ENCODE data around the gene ZNF362.
"Not testable (repeated sequence)": the region's sequence is repeated elsewhere in the genome, so short reads cannot be mapped to it uniquely, and the experiment has no call there.

ZNF362 gene, protein sequence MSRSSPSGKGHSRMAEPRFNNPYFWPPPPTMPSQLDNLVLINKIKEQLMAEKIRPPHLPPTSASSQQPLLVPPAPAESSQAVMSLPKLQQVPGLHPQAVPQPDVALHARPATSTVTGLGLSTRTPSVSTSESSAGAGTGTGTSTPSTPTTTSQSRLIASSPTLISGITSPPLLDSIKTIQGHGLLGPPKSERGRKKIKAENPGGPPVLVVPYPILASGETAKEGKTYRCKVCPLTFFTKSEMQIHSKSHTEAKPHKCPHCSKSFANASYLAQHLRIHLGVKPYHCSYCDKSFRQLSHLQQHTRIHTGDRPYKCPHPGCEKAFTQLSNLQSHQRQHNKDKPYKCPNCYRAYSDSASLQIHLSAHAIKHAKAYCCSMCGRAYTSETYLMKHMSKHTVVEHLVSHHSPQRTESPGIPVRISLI

GRCh38 chr1:33256471-33257206, at the start of gene ZNF362:
Gene ZNF362 (plus strand): TSS chr1:33256492. CDS start chr1:33270575, 14,083 bp downstream.
- DNase-seq, result peak; percentile 64

- no peak for DNase-seq
Measured at GRCh38 chr1:33211972-33212371, 44.3 kb upstream of the ZNF362 start.

GRCh38 chr1:33219886-33220661, 36.2 kb upstream of the ZNF362 start:
- DNase-seq, result no peak

DNA sequence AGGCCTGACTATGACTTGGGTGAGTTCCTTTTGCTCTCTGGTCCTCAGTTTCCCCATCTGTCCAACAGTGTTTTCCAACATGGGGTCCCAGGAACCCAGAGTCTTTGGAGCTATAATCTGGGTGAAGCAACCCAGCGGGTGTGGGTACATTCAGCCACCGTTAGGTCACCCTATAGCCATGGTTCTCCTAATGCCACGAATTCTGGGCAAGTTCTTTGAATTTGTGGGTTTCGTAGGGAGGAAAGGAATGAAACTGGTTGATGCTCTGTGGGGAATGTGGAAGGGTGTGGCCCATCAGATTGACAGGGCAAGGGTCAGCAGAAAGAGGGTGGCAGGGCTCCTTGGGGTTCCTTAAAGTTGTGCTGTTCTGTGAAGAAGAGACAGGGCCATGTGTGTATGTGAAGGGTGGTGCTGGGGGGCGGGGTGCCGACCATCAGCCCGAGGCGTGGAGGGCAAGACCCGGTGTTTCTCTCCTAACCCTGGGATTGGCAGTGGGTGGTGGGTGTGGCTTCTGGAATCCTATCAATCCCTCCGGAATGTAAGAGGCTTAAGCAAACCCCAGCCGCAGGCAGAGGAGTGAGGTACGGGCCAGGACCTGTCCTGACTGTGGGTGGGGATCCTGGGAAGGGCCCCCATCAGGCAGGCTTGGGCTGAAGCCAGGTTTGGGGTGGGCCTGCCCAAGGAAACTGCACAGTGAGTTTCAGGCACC, 35.5 kb upstream of the ZNF362 start:
- no peak for DNase-seq

GRCh38 chr1:33221385-33221758, 34.9 kb upstream of the ZNF362 start:
- DNase-seq, result no peak

DNA sequence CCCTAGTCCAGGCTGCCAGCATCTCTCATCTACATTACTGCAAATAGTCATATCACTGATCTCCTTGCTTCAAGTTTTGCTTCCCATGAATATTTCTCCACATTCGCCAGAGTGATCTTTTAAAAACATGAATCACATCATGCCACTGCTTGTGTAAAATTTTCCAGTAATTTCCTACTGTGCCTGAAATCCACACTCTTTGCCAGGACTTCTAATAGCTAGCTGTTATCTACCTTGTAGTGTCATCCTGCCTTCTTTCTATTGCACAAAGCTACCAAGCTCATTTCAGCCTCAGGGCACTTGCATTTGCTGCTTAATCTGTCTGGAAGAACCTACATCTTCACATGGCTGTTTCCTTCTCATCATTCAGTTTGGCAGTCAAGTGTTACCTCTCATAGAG, 33.9 kb upstream of the ZNF362 start:
- DNase-seq, result no peak

DNA sequence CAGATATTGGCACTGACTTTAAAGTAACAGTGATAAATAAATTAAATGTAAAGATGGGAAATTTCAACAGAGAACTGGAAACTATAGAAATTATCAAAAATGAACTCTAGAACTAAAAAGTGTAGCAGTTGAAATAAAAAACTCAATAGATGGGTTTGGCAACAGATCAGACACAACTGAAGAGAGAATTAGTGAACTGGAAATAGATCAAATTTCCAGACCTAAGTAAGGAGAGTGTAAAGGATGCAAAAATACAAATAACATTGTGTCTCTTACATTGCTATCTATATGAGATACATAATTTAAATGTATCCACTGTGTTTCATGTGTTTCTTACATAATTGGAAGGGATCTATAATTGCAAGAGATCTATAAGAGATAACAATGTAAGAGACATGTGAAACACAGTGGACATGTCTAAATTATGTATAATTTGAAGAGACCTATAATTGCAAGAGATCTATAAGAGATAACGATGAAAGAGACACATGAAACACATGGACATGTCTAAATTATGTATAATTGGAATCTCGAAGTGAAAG, 32.1 kb upstream of the ZNF362 start:
- DNase-seq, result no peak

- no peak for DNase-seq
Measured at GRCh38 chr1:33225586-33225985, 30.7 kb upstream of the ZNF362 start.

- no peak for DNase-seq
Measured at GRCh38 chr1:33228935-33229487, 27.3 kb upstream of the ZNF362 start.

- no peak for DNase-seq
Measured at GRCh38 chr1:33231166-33231565, 25.1 kb upstream of the ZNF362 start.

DNA sequence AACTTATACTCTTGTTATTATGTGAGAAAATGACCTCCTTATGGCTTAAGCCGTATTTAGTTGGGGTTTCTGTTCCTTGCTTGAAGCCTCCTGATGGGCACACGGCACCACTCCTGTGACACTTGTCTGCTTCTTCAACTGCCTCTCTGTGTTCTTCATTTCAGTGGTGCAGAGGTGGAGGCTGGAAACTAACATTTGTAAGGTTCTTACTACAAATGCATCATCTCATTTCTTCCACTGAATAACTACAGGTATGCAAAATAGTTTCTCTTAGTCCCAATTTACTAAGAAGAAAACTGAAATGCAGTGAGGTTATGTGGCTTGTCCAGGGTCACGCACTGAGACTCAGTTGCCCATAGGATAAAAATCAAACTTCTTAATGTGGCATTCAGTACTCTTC, 23.6 kb upstream of the ZNF362 start:
- no peak for DNase-seq

DNA sequence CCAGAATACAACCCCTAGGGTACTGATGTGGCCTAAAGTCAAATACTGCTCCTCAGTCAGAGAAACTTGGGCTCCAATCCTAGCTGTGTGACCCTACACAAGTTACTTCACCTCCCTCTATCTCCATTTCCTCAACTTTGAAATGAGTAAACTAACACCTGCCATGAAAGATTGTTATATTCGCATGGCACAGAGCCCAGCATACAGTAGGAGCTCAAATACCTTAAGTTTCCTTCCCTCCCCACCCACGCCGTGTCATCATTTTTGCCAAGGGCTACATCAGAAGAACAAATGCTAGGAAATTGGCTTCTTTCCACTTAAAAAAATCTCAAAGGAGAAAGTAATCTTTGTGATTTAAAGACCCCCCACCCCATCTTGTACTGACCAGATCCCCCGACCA, 22.2 kb upstream of the ZNF362 start:
- DNase-seq, result no peak

DNA sequence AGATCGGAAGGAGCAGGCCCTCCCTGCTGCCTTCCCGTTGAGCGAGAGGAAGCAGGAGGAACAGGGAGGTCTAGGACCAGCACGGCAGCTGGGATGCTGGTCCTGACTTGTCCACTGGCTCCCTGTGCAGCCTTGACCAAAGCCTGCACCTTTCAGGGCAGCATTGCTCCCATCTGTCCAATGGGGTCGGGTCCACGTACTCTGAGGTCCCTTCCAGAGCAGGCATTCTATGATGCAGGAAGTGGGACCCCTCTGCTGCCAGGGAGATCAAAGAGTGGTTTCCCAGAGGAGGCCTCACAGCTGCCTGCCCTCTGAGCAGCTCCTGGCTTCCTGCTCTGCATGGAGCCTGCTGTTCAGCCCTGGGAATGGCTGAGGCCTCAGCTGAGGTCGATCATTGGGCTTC, 21.7 kb upstream of the ZNF362 start:
- DNase-seq, result no peak

DNA sequence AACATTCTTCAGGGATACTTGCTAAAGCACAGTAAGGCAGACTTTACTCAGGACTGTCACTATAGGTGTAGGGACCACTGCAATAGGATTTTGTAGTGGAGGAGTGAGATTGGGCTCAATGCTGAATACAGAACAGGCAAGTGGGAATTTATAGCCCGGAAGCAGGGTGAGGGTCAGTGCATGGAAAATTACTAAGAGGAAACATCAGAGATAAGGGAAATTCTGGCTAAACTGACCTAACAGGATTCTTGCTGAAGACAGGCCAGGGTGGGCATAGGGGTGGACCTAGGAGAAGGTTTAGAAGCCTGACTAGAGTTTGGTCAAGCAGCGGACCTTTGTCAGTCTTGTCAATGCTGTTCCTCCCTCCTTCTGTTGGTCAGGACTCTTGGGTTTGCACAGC, 20.8 kb upstream of the ZNF362 start:
- DNase-seq, result no peak

DNA sequence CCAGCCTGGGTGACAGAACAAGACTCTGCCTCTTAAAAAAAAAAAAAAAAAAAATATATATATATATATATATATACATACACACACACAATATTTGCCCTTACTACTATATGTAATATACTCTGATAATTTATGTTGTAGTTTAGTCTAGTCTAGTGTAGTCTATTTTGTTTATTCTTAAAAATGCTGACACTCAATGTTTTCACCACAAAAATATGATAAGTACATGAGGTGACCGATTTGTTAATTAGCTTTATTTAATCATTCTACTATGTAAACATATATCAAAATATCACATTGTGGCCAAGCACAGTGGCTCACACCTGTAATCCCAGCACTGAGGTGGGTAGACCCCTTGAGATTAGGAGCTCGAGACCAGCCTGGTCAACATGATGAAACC, 19.8 kb upstream of the ZNF362 start:
- DNase-seq, result no peak

DNA sequence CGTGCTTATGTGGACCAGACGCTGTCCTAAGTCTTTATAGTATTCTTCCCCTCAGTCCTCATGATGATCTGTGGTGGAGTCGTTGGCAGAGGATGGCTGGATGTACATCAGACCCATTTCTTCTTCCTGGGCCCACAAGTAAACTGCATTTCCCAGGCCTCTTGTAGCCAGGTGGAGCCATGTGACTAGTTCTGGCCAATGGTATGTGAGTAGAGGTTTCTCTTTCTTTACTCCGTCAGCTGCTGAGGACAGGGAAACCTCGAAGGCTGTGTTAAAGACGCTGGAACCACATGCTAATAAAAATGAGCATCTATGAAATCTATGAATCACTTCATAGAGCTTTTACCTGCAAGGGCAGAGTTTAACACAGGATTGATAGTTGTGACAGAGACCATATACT, 18.7 kb upstream of the ZNF362 start:
- peak; percentile 29 for DNase-seq

DNA sequence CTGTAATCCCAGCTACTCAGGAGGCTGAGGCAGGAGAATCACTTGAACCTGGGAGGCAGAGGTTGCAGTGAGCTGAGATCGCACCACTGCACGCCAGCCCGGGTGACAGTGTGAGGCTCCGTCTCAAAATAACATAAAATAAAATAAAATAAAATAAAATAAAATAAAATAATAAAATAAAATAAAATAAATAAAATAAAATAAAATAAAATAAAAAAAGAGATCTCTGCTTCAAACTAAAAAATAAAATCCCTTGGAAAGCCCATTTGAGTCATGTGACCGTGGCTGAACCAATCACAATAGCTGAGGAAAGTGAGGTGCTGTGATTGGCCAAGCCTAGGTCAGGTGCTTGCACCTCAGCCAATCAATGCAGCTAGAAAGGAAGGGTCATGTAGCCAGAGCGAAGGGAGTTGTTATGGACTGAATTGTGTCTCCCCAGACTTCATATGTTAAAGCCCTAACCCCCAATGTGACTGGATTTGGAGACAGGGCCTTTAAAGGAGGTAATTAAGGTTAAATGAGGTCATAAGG, 18.0 kb upstream of the ZNF362 start:
- not testable (repeated sequence) for DNase-seq

DNA sequence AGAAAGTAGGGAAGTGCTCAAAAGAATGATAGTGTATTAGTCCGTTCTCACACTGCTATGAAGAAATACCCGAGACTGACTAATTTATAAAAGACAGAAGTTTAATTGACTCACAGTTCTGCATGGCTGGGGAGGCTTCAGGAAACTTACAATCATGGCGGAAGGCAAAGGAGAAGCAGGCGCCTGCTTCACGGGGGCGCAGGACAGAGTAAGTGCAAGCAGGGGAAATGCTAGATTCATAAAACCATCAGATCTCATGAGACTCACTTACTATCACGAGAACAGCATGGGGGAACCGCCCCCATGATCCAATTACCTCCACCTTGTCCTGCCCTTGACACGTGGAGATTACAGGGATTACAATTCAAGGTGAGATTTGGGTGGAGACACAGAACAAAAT, 16.9 kb upstream of the ZNF362 start:
- DNase-seq, result not testable (repeated sequence)

DNA sequence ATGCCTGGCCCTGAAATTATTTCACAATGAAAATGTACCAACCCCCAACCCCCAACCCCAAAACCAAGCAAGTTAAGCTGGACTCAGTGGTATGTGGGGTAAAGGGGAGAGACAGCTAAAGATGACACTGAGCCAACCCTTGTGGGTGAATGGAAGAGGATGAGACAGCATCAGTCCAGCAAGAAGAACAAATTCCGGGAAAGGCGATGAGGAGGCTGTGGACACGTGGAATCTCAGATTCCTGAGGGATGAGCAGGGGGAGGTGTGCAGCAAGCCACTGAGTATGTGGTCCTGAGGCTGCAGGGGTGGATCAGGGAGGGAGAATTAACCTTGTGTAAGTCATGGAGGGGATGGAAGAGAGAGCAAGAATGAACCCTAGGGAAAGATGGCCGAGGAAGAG, 14.4 kb upstream of the ZNF362 start:
- DNase-seq, result no peak

DNA sequence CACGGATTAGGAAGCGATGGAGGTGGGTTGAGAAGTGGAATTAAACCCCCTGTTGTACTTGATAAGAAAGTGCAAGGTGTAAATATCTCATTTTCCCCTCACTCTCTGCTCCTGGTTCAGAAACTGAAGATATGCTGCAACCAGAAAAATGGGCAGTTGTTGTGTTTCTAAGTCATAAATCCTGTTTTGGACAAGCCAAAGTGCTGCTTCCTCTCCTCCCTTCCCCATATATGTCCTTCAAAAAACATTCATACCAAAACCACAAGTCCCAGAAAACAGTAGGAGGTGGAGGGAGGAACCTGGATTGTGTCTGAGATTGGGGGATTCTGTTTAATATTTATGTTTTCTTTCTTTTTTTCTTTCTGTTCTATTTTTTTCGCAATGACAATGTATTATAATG, 13.6 kb upstream of the ZNF362 start:
- DNase-seq, result no peak

GRCh38 chr1:33244143-33244808, 12.0 kb upstream of the ZNF362 start:
- no peak for DNase-seq

DNA sequence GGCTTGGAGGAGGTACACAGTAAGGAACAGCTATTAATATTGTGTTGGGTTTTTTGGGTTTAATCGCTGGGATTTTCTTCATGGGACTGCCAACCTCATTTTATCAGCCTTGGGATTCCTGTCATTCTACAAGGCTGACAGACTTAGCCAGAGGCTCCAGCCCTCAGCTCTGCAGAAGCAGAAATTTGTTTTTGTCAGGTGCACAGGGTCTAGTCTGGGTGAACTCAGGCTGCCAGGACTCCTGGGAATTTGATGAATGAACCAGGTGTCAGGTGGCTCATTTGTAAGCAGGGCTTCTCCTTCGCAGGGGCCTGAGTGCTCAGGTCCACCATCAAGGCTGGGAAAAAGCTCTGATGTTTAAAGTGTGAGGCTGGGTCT, 11.5 kb upstream of the ZNF362 start:
- DNase-seq, result no peak
